Measurements from ENCODE around the gene IRS2. TPM values are rescaled to one million over a fixed set of nuclear protein-coding genes. Genes with fewer than 3 reads are reported as not detected.

IRS2 gene
- total RNA-seq, 1 donor from 2014 or later, result 20.1 TPM

DNA sequence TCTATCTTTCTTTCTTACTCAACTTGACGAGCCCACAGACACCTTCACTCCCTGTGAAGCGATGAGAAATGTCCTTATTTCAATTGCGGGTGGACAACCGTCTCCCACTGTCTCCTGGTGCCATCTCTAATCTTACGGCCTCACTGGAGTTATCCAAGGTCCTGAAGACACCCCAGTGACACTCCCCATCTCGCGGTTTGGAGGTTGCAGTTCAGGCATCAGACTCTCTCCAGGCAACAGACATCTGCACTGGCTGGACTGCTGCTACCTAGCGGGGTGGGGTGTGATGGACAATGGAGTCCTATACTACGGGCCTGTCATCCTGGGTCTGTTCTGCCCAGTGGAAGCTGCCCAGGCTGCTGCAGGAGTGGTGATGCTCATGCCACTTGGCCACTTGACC lies 18.3 kb upstream of the IRS2 start:
- Histone ChIP-seq H3K4me2 (ENCODE audit: low read length) (no peak overlapping the region), H3K9me3 (ENCODE audit: insufficient read depth, low read depth, low read length) (no peaks in the 10 kb centered on the region), H3K4me1 (ENCODE audit: insufficient read depth, low read length) (no peaks in the 10 kb centered on the region), H4K20me1 (ENCODE audit: insufficient read depth, low read length) (no peaks in the 10 kb centered on the region), H3K36me3 (ENCODE audit: insufficient read depth, low read length) (no peaks in the 10 kb centered on the region), H3K27ac (ENCODE audit: low read depth, low read length) (no peak overlapping the region), H3K27me3 (ENCODE audit: insufficient read depth, low read length) (peaks cover 2% of the 10 kb centered on the region), H3K79me2 (ENCODE audit: insufficient read depth, low read length) (no peaks in the 10 kb centered on the region), H3K4me3 (ENCODE audit: insufficient read depth, low read depth, low read length) (no peak overlapping the region), H3K9ac (ENCODE audit: low read length) (no peak overlapping the region), H2AFZ (ENCODE audit: low read depth, low read length) (no peak overlapping the region)
- DNase-seq (ENCODE audit: low read depth), result no peak
- peaks cover 5% of the 10 kb centered on the region for H3K27me3 Mint-ChIP-seq (ENCODE audit: low read depth, unreplicated experiment)
- H3K4me1 Mint-ChIP-seq (ENCODE audit: low read depth, unreplicated experiment), result peaks cover 4% of the 10 kb centered on the region
- no peak overlapping the region for H3K4me3 Mint-ChIP-seq (ENCODE audit: unreplicated experiment)
- no peak for FAIRE-seq
- no peaks in the 10 kb centered on the region for H3K36me3 Mint-ChIP-seq (ENCODE audit: low read depth, unreplicated experiment)
- H3K9me3 Mint-ChIP-seq (ENCODE audit: unreplicated experiment), result no peaks in the 10 kb centered on the region
- H3K27ac Mint-ChIP-seq (ENCODE audit: unreplicated experiment), result no peak overlapping the region
- TF ChIP-seq, protein P1, sequence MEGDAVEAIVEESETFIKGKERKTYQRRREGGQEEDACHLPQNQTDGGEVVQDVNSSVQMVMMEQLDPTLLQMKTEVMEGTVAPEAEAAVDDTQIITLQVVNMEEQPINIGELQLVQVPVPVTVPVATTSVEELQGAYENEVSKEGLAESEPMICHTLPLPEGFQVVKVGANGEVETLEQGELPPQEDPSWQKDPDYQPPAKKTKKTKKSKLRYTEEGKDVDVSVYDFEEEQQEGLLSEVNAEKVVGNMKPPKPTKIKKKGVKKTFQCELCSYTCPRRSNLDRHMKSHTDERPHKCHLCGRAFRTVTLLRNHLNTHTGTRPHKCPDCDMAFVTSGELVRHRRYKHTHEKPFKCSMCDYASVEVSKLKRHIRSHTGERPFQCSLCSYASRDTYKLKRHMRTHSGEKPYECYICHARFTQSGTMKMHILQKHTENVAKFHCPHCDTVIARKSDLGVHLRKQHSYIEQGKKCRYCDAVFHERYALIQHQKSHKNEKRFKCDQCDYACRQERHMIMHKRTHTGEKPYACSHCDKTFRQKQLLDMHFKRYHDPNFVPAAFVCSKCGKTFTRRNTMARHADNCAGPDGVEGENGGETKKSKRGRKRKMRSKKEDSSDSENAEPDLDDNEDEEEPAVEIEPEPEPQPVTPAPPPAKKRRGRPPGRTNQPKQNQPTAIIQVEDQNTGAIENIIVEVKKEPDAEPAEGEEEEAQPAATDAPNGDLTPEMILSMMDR (IDR thresholded peaks at IDR 0.05; ENCODE audit: insufficient read depth, low read depth, low read length), result no peak
- TF ChIP-seq EZH2 (IDR thresholded peaks at IDR 0.05; ENCODE audit: insufficient read depth, low read length), result no peak

DNA sequence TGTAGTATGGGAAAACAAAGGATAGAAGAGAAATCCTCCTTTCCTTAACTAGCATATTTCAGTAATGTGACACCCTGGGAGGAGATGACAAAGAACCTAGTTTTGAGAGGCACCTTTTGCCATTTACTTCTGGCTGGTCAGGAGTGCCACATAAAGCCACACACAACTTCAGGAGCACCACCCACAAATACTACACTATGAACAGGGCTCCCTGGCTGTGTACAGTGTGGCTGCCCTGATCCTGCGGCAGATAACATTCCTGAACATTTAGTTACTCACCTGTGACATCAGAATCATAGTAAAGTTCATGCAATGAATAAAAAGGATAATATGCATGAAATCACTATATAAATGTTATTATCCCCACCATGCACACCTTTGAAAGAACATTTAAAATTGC lies 17.4 kb upstream of the IRS2 start:
- H3K36me3 ChIP-seq (ENCODE audit: insufficient read depth, low read length), result no peaks in the 10 kb centered on the region
- FAIRE-seq, result no peak

DNA sequence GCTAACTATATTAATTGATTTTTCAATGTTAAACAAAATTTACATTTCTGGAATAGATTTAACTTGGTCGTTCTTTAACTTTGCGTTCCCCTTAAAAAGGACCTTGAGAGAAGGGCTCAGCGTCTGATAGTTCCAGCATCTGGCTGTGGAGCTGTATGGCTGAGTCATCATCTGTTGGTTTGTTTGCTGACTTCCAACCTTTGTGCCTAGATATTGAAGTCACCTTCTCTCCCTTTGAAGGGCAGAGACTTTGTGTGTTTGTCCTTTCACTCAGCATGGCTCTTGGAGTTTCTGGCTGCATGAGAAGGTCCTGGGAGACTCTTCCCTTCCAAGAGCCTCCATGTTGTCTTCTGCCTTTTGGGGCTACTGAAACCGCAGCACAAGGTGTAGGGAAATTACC lies 16.6 kb upstream of the IRS2 start:
- H3K9me3 ChIP-seq (ENCODE audit: insufficient read depth, low read depth, low read length), result no peaks in the 10 kb centered on the region
- H3K9me3 Mint-ChIP-seq (ENCODE audit: unreplicated experiment), result no peaks in the 10 kb centered on the region
- H3K4me1 Mint-ChIP-seq (ENCODE audit: low read depth, unreplicated experiment), result peaks cover 4% of the 10 kb centered on the region
- FAIRE-seq (no peak), DNase-seq (ENCODE audit: low read depth) (no peak)
- H4K20me1 ChIP-seq (ENCODE audit: insufficient read depth, low read length), result no peaks in the 10 kb centered on the region
- no peak overlapping the region for H3K4me2 ChIP-seq (ENCODE audit: low read length)
- no peaks in the 10 kb centered on the region for H3K36me3 Mint-ChIP-seq (ENCODE audit: low read depth, unreplicated experiment)
- H3K27ac ChIP-seq (ENCODE audit: low read depth, low read length), result no peak overlapping the region
- no peak overlapping the region for H3K9ac ChIP-seq (ENCODE audit: low read length)
- H3K4me3 ChIP-seq (ENCODE audit: insufficient read depth, low read depth, low read length), result no peak overlapping the region
- H3K4me3 Mint-ChIP-seq (ENCODE audit: unreplicated experiment), result no peak overlapping the region
- H3K27ac Mint-ChIP-seq (ENCODE audit: unreplicated experiment), result no peak overlapping the region
- H3K36me3 ChIP-seq (ENCODE audit: insufficient read depth, low read length), result no peaks in the 10 kb centered on the region
- H3K27me3 ChIP-seq (ENCODE audit: insufficient read depth, low read length), result peaks cover 3% of the 10 kb centered on the region
- H3K27me3 Mint-ChIP-seq (ENCODE audit: low read depth, unreplicated experiment), result peaks cover 2% of the 10 kb centered on the region
- H3K79me2 ChIP-seq (ENCODE audit: insufficient read depth, low read length), result no peaks in the 10 kb centered on the region
- H2AFZ ChIP-seq (ENCODE audit: low read depth, low read length), result no peak overlapping the region
- H3K4me1 ChIP-seq (ENCODE audit: insufficient read depth, low read length), result no peaks in the 10 kb centered on the region
- no peak for TF ChIP-seq EZH2 (IDR thresholded peaks at IDR 0.05; ENCODE audit: insufficient read depth, low read length)
- TF ChIP-seq, protein P1 (IDR thresholded peaks at IDR 0.05; ENCODE audit: insufficient read depth, low read depth, low read length), result no peak

More for the DNA sequence above, 17.4 kb upstream of the IRS2 start:
- Histone ChIP-seq H3K9ac (ENCODE audit: low read length) (no peak overlapping the region), H3K4me2 (ENCODE audit: low read length) (no peak overlapping the region), H3K4me3 (ENCODE audit: insufficient read depth, low read depth, low read length) (no peak overlapping the region), H3K9me3 (ENCODE audit: insufficient read depth, low read depth, low read length) (no peaks in the 10 kb centered on the region), H3K27ac (ENCODE audit: low read depth, low read length) (no peak overlapping the region), H3K79me2 (ENCODE audit: insufficient read depth, low read length) (no peaks in the 10 kb centered on the region), H3K4me1 (ENCODE audit: insufficient read depth, low read length) (no peaks in the 10 kb centered on the region), H2AFZ (ENCODE audit: low read depth, low read length) (no peak overlapping the region), H3K27me3 (ENCODE audit: insufficient read depth, low read length) (peaks cover 3% of the 10 kb centered on the region), H4K20me1 (ENCODE audit: insufficient read depth, low read length) (no peaks in the 10 kb centered on the region)
- Mint-ChIP-seq H3K4me1 (ENCODE audit: low read depth, unreplicated experiment) (peaks cover 4% of the 10 kb centered on the region), H3K27me3 (ENCODE audit: low read depth, unreplicated experiment) (peaks cover 5% of the 10 kb centered on the region), H3K36me3 (ENCODE audit: low read depth, unreplicated experiment) (no peaks in the 10 kb centered on the region), H3K9me3 (ENCODE audit: unreplicated experiment) (no peaks in the 10 kb centered on the region), H3K27ac (ENCODE audit: unreplicated experiment) (no peak overlapping the region), H3K4me3 (ENCODE audit: unreplicated experiment) (no peak overlapping the region)
- DNase-seq (ENCODE audit: low read depth), result no peak
- TF ChIP-seq, protein P1 (IDR thresholded peaks at IDR 0.05; ENCODE audit: insufficient read depth, low read depth, low read length), result no peak
- TF ChIP-seq EZH2 (IDR thresholded peaks at IDR 0.05; ENCODE audit: insufficient read depth, low read length), result no peak

Measured in astrocyte (in vitro differentiated cells and primary cell).